ENCODE data around the gene VSIG1. TPM values are rescaled to one million over a fixed set of nuclear protein-coding genes. Genes with fewer than 3 reads are reported as not detected.

The VSIG1 gene
- total and polyA plus RNA-seq, 2 of the 8 experiments (the other 6 are each of a cell fraction or from before 2014, with no cell fraction given): 2.2 to 2.9 TPM

DNA sequence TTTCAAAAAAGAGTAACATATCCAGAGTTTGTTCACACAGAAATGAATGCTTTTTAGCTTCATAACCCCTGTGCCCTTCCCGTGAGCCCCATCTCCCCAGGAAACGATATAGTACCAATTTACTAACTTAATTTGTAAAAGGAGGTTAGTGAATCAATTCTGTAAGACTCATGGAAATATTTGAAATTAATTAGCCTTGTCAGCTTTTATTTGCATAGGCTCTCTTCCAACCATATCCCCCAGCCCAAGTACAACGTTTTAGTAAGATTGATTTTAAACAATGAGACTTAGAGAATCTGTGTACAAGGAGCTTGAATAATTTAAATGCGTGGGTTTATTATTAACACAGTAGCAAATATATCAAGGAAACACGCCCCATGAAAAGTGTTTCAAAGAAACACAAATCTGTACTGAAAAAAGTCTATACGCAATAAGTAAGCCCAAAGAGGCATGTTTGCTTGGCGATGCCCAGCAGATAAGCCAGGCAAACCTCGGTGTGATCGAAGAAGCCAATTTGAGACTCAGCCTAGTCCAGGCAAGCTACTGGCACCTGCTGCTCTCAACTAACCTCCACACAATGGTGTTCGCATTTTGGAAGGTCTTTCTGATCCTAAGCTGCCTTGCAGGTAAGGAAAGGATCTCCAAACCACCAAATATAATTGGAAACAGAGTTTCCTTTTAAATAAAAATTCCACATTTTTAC is at the start of gene VSIG1 (continued):
- TF ChIP-seq, protein P1, sequence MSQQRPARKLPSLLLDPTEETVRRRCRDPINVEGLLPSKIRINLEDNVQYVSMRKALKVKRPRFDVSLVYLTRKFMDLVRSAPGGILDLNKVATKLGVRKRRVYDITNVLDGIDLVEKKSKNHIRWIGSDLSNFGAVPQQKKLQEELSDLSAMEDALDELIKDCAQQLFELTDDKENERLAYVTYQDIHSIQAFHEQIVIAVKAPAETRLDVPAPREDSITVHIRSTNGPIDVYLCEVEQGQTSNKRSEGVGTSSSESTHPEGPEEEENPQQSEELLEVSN (IDR thresholded peaks at IDR 0.05): no peak
- no peak for TF ChIP-seq JUND (IDR thresholded peaks at IDR 0.05; ENCODE audit: low read length)
- no peak for TF ChIP-seq NANOG (IDR thresholded peaks at IDR 0.05; ENCODE audit: insufficient read depth, low read depth, low read length, poor library complexity, severe bottlenecking)
- no peak for TF ChIP-seq SIX5 (IDR thresholded peaks at IDR 0.05; ENCODE audit: low read depth, low read length)
- TF ChIP-seq HDAC2 (IDR thresholded peaks at IDR 0.05; ENCODE audit: borderline replicate concordance in 1 of 2, low read depth in 2 of 2, low read length in 2 of 2): no peak
- TF ChIP-seq SRF (IDR thresholded peaks at IDR 0.05; ENCODE audit: low read depth, low read length): no peak
- TF ChIP-seq FOSL1 (IDR thresholded peaks at IDR 0.05; ENCODE audit: insufficient read depth, low read depth, low read length): no peak
- no peak for TF ChIP-seq POLR2AphosphoS5 (IDR thresholded peaks at IDR 0.05; ENCODE audit: low read depth, low read length)
- no peak for TF ChIP-seq SUZ12 (IDR thresholded peaks at IDR 0.05; ENCODE audit: low read length)
- TF ChIP-seq, protein P2, sequence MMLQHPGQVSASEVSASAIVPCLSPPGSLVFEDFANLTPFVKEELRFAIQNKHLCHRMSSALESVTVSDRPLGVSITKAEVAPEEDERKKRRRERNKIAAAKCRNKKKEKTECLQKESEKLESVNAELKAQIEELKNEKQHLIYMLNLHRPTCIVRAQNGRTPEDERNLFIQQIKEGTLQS (IDR thresholded peaks at IDR 0.05; ENCODE audit: insufficient read depth, low read depth, low read length): no peak
- TF ChIP-seq CBX8 (IDR thresholded peaks at IDR 0.05; ENCODE audit: borderline replicate concordance, low read depth, low read length): no peak
